ENCODE data around the gene NTF4. TPM values are rescaled to one million over a fixed set of nuclear protein-coding genes. Genes with fewer than 3 reads are reported as not detected.

NTF4 gene
- total RNA-seq, 1 donor from 2014 or later: not detected

- no peaks in the 10 kb centered on the region for H3K27me3 Mint-ChIP-seq
- no peaks in the 10 kb centered on the region for H3K9me3 Mint-ChIP-seq
- H3K36me3 Mint-ChIP-seq (ENCODE audit: low read depth): peaks cover 85% of the 10 kb centered on the region
- ATAC-seq (ENCODE audit: low read depth) (peak; percentile 96), DNase-seq (peak; percentile 61)
- POLR2A ChIA-PET: interaction anchor here (0.7 to 1.6 kb wide), 6 partner anchors 9 to 110 kb away, joined by 3 to 10 read pairs (median 4); partner anchors contain the start of gene PPFIA3
- CTCF ChIA-PET: interaction anchor here (0.6 to 4.0 kb wide), 27 partner anchors 9 to 713 kb away, joined by 3 to 54 read pairs (median 6); partner anchors contain the start of genes LIN7B, PPFIA3 and RUVBL2
- no peak overlapping the region for H3K4me3 Mint-ChIP-seq
- H3K4me1 Mint-ChIP-seq: peaks cover 7% of the 10 kb centered on the region
- H3K27ac Mint-ChIP-seq: no peak overlapping the region
- intact Hi-C loops (cut with micrococcal nuclease): loop anchor here (1.0 to 10.0 kb wide), 5 partner anchors 49 to 477 kb away; no protein-coding TSS in a partner anchor
- peak; percentile 71 for TF ChIP-seq CTCF (IDR thresholded peaks at IDR 0.05)
These were observed 33.1 kb upstream of the NTF4 start for GRCh38 chr19:49097453-49098288.

- H3K27me3 Mint-ChIP-seq: no peaks in the 10 kb centered on the region
- peaks cover 89% of the 10 kb centered on the region for H3K36me3 Mint-ChIP-seq (ENCODE audit: low read depth)
- no peaks in the 10 kb centered on the region for H3K9me3 Mint-ChIP-seq
- intact Hi-C loops (cut with micrococcal nuclease): loop anchor here (10.0 kb wide), 1 partner anchor 480 kb away; no protein-coding TSS in a partner anchor
- ATAC-seq (ENCODE audit: low read depth): no peak
- no peak for TF ChIP-seq CTCF (IDR thresholded peaks at IDR 0.05)
- CTCF ChIA-PET: interaction anchor here (1.3 kb wide), 1 partner anchor 104 kb away, joined by 3 read pairs; no protein-coding TSS in a partner anchor
- POLR2A ChIA-PET: interaction anchor here (0.7 to 0.9 kb wide), 3 partner anchors 20 to 242 kb away, joined by 3 to 5 read pairs (median 5); no protein-coding TSS in a partner anchor
- no peak for DNase-seq
- H3K4me1 Mint-ChIP-seq: peaks cover 11% of the 10 kb centered on the region
- no peak overlapping the region for H3K4me3 Mint-ChIP-seq
- H3K27ac Mint-ChIP-seq: no peak overlapping the region
These were observed 30.2 kb upstream of the NTF4 start for GRCh38 chr19:49094505-49095482.

- no peak overlapping the region for H3K27ac Mint-ChIP-seq
- no peak for DNase-seq
- TF ChIP-seq CTCF (IDR thresholded peaks at IDR 0.05): no peak
- POLR2A ChIA-PET: no interaction called here
- peaks cover 82% of the 10 kb centered on the region for H3K36me3 Mint-ChIP-seq (ENCODE audit: low read depth)
- CTCF ChIA-PET: interaction anchor here (1.1 kb wide), 1 partner anchor 106 kb away, joined by 3 read pairs; no protein-coding TSS in a partner anchor
- H3K9me3 Mint-ChIP-seq: no peaks in the 10 kb centered on the region
- intact Hi-C loops (cut with micrococcal nuclease): loop anchor here (10.0 kb wide), 1 partner anchor 482 kb away; no protein-coding TSS in a partner anchor
- H3K27me3 Mint-ChIP-seq: no peaks in the 10 kb centered on the region
- no peak for ATAC-seq (ENCODE audit: low read depth)
- H3K4me1 Mint-ChIP-seq: peaks cover 22% of the 10 kb centered on the region
- H3K4me3 Mint-ChIP-seq: no peak overlapping the region
These were observed 28.1 kb upstream of the NTF4 start for GRCh38 chr19:49092686-49093085.

- TF ChIP-seq CTCF (IDR thresholded peaks at IDR 0.05): no peak
- no peak overlapping the region for H3K27ac Mint-ChIP-seq
- no peaks in the 10 kb centered on the region for H3K9me3 Mint-ChIP-seq
- H3K27me3 Mint-ChIP-seq: no peaks in the 10 kb centered on the region
- intact Hi-C loops (cut with micrococcal nuclease): loop anchor here (10.0 kb wide), 1 partner anchor 483 kb away; no protein-coding TSS in a partner anchor
- H3K4me1 Mint-ChIP-seq: peaks cover 32% of the 10 kb centered on the region
- CTCF ChIA-PET: interaction anchor here (0.7 to 1.1 kb wide), 2 partner anchors 12 to 107 kb away, joined by 3 read pairs; no protein-coding TSS in a partner anchor
- POLR2A ChIA-PET: interaction anchor here (0.7 kb wide), 1 partner anchor 675 kb away, joined by 3 read pairs; the partner anchor contains the start of gene AP2A1
- ATAC-seq (ENCODE audit: low read depth) (no peak), DNase-seq (no peak)
- no peak overlapping the region for H3K4me3 Mint-ChIP-seq
- H3K36me3 Mint-ChIP-seq (ENCODE audit: low read depth): peaks cover 78% of the 10 kb centered on the region
These were observed 26.9 kb upstream of the NTF4 start for GRCh38 chr19:49091391-49092038.
